Myocyte (in vitro differentiated cells): Measurements from ENCODE around the gene ACKR2. TPM values are rescaled to one million over a fixed set of nuclear protein-coding genes. Genes with fewer than 3 reads are reported as not detected.
A peak's percentile ranks its signal among the peaks of the same experiment; 100 is the strongest.

Source experiments
- DNase-seq: peaks from one replicate; pipeline ENCODE4 v3.0.0-alpha.2; 2012; ENCODE audit warnings: low read depth
- polyA plus RNA-seq: library from polyadenylated mRNA; unstranded; fragments of >200 nt; gene quantifications from one replicate; pipeline ENCODE4 v1.2.1, GENCODE V29; 2012; ENCODE audit warnings: missing spikeins
- total RNA-seq: library from RNA; depleted of rRNA; stranded (reverse); fragments of >200 nt; gene quantifications from 2 replicates; pipeline ENCODE4 v1.2.3, GENCODE V29; 2014

Gene ACKR2, protein sequence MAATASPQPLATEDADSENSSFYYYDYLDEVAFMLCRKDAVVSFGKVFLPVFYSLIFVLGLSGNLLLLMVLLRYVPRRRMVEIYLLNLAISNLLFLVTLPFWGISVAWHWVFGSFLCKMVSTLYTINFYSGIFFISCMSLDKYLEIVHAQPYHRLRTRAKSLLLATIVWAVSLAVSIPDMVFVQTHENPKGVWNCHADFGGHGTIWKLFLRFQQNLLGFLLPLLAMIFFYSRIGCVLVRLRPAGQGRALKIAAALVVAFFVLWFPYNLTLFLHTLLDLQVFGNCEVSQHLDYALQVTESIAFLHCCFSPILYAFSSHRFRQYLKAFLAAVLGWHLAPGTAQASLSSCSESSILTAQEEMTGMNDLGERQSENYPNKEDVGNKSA
- 0.11 TPM in 1 of 2 replicates, not detected in the other for total RNA-seq
- polyA plus RNA-seq: 3.5 TPM

DNA sequence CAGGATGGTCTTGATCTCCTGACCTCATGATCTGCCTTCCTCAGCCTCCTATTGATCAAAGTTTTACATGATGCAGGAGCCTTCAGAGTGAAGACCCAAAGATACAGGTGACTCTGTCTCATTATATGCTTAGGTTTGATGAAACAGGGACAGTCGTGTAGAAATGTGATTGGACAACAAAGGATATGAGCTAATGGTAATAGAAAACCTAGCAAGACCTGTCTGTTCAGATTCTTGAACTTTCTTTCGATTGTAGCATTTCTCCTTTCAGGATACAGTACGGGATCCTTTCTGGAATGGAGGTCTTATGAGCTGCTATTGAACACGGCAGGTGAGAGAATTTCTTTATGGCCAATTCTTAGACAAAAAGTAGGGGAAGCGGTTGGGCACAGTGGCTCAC lies at the start of gene ACKR2:
ACKR2 (plus strand) TSS at position 244 of the 400 bp plus-strand sequence. CDS start 55,058 bp downstream, outside the sequence.
- DNase-seq: no peak

- no peak for DNase-seq
Observed at GRCh38 chr3:42762046-42762724, 47.1 kb upstream of the ACKR2 start.

DNA sequence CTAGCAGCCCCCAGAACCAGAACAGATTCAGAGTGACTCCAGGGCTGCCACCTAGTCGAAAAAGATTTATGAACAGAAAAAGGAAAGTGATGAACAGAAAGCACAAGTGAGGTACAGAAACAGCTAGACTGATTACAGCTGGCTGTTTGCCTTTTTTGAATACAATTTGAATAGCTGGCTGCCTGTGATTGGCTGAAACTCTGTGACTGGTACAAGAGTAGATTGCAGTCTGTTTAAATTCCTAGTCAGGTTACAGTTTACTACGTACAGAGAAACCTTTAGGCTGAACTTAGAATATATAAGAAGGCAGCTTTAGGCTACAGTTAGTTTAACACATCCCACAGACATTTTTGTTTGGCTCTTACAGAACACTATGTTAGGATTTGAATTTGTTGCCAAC lies 46.2 kb upstream of the ACKR2 start:
- no peak for DNase-seq

DNA sequence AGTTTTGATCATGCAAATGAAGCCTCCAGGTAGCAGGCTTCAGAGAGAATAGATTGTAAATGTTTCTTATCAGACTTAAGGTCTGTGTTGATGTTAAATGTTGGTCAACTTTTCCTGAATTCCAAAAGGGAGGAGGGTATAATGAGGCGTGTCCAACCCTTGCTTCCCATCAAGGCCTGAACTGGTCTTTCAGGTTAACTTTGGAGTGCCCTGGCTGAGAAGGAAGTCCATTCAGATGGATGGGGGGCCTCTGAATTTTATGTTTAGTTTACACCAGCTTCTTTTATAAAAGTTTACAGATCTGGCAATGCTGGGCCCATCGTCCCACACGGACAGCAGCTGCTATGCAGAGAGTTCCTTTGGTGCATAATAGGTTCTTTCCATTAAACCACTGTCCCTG lies 45.1 kb upstream of the ACKR2 start:
- no peak for DNase-seq

DNA sequence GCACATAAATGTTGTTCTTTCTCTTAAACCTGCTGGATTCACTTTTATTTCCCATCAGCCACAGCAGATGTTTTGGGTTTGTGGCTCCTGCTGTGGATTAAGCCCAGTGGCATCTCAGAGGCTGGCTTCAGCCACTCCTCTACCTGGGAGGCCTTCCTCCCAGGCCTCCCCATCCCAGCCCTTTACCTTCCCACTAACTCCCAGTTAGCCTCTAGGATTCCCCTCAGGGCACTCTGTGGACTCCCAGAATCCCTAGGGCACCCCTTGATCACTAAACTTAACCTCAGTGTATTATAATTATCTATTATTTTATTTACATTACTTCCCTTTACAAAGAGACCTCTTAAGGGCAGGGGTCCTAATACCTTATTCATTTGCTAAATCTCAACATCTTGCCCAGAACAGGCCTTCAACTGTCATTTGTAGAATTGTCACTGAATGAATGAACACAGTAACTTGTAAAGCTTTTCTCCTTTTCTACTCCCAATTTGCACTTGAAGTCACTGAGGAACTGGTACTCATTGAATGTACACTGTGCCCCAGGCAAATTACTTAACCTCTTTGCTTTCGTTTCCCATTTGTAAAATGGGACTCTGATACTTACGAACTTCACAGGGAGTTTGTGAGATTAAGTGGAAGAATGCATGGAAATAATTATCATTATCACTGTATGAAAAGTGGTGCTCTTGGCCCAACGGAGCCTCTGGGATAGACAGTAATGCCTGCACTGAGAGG lies 44.5 kb upstream of the ACKR2 start:
- no peak for DNase-seq

DNA sequence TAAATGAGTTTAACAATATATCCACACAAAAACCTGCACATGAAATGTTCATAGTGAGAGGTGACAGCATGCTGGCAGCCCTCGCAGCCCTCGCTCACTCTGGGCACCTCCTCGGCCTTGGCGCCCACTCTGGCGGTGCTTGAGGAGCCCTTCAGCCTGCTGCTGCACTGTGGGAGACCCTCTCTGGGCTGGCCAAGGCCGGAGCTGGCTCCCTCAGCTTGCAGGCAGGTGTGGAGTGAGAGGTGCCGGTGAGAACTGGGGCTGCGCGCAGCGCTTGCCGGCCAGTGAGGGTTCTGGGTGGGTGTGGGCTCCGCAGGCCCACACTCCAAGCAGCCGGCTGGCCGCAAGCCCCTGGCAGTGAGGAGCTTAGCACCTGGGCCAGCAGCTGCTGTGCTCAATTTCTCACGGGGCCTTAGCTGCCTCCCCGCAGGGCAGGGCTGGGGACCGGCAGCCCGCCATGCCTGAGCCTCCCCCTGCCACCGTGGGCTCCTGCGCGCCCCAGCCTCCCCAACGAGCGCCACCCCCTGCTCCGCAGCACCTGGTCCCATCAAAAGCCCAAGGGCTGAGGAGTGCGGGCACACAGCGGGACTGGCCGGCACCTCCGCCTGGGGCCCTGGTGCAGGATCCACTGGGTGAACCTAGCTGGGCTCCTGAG lies 39.6 kb upstream of the ACKR2 start:
- no peak for DNase-seq

- DNase-seq: no peak
Observed at GRCh38 chr3:42771271-42771670, 38.0 kb upstream of the ACKR2 start.

DNA sequence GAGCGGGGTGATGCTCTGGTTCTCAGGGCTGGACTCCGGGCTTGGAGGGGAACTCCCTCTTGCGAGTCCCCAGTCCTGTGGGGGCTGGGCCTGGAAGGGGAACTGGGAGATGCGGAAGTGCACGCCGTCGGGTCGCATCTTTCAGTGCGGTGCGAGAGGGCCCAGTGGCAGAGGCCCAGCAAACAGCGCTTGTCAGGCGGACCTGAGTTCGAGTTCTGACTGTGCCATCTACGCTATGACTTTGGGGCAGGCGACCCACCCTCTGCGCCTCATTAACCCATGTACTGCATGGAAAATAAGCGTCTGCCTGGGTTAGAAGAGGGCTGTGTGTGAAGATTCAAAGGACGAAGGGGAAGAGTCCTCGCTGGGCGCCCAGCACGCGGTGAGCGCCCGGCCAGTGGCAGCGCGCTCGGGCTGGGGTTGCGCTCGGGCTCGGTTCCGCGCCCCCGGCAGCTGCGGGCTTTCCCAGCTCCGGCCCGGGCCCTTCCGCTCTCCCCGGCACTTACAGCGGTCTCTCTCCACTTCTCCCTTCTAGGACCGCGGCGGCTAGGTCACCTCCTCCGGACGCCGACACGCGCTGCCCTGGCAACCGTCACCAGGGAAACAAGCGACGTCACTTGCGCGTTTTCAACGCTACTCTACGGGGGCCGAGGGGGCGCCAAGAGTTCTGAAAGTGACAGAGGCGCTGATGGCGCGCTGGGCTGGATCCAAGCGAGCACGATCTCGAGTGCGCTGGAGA lies 36.4 kb upstream of the ACKR2 start, which contains the start of gene CCDC13:
CCDC13 (minus strand) TSS at position 584 of the 739 bp plus-strand sequence. CDS start 14,908 bp downstream, outside the sequence.
- peak; percentile 91 for DNase-seq

DNA sequence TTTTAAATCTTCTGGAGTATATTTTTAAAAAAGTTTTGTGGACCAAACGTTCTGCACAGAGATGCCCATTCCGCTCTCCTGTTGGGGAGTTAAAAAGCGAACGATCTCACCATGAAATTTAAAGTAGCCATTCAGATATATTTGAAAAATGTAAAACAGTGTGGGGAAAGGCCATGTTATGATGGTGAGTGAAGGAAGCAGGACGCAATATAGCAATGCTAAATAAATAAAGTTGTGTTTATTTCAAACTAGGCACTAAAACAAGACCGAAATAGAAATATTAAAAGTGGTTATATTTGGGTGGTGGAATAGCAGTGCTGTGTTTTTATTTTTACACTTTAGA lies 35.9 kb upstream of the ACKR2 start:
- DNase-seq: no peak

- DNase-seq: peak; percentile 91
Observed at GRCh38 chr3:42778644-42779043, 30.6 kb upstream of the ACKR2 start.

DNA sequence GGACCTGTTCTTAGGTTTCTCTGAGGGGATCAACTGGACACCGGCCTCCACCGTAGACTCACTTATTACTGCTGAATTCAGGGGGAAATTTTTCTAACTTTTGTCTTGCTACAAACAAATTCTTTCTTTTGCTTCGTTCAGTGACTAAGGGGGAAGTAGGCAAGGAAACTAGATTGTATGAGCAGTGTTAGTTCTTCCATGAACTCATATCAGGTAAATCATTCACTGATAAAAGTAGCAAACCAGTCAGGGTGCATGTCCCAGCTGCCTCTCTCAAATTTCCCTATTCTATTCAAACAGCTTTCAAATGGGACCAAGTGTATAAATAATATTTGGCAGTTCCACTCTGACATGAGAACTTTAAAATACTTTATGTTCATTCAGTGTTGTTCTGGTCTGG lies 28.8 kb upstream of the ACKR2 start:
- no peak for DNase-seq

DNA sequence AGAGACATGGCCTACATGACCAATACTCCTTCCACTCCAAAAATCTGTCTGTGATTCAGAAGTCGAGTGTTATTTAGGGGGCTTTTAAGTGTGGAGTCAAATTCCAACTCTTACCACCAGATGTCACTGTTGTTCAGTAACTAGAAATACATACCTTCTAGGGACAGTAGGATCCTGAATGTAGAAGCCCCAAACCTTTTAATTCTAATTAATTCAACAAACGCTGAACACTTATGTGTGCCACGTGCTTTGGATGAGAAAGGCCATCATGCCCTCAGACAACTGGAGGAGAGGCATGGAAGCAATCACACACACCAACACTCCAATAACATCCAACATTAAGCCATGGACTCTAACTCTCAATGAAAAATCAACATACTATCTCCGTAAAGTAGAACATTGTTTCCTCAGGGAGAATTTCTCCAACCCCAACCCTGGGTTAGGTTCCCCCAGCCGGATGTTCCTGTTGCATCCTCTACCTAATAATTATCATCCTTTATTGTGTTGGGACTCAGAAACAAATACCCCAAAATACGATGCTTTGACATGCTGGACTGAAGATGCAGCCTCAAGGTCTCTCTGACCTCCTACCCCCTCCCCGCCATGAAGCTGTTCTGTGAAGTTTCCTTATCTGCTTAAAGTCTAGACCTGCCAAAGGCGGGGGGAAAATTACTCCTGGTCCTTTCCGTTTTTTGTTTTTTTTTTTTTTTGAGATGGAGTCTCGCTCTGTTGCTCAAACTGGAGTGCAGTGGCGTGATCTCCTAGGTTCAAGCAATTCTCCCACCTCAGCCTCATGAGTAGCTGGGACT lies 28.1 kb upstream of the ACKR2 start:
- peak; percentile 78 for DNase-seq

- no peak for DNase-seq
Observed at GRCh38 chr3:42786212-42786611, 23.0 kb upstream of the ACKR2 start.

DNA sequence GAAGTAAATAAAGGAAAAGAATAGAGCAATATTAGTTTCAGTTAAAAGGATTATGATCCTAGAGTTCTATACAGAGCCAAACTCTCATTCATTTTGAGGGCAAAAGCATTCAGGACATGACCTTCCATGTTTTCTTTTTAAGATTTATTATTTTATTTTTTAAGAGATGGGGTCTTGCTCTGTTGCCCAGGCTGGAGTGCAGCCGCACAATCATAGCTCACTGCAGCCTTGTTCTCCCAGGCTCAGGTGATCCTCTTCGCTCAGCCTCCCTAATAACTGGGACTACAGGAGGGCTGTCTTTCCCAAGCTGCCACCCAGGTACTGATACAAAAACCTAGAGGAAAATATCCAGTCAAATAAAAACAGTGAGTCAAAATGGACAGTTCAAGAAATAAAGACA lies 22.6 kb upstream of the ACKR2 start:
- no peak for DNase-seq

DNA sequence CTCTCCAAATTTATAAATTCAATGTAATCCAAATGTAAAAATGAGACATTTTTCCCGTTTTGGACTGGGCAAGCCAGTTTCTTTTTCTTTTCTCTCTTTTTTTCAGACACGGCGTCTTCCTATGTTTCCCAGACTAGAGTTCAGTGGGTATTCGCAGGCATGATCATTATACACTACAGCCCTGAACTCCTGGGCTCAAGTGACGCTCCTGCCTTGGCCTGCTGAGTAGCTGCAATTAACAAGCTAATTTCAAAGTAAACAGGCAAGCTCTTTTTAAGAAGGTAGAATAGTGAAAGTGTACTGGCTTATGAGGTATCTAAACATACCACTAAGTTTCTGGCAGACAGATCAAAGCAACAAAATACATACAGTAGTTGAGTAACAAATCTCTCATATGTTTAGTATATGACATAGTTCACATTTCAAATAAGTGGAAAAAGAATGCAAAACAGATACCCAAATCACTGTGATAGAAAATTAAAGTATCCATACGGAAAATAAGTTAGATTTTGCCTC lies 18.5 kb upstream of the ACKR2 start:
- DNase-seq: no peak

GRCh38 chr3:42795621-42796181 lies 13.5 kb upstream of the ACKR2 start:
- DNase-seq: no peak

GRCh38 chr3:42796332-42796885 lies 12.8 kb upstream of the ACKR2 start:
- no peak for DNase-seq

DNA sequence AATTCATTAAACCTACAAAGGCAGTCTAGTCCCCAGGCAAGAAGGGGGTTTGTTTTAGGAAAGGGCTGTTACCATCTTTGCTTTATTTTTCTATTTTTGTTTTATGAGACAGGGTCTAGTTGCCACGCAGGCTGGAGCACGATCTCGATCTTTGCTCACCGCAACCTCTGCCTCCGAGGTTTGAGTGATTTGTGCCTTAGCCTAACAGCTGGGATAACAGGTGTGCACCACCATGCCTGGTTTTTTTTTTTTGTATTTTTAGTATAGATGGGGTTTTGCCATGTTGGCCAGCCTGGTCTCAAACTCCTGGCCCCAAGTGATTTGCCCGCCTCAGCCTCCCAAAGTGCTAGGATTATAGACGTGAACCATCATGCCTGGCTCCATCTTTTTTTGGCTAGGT lies 9.9 kb upstream of the ACKR2 start:
- peak; percentile 63 for DNase-seq

- no peak for DNase-seq
Observed at GRCh38 chr3:42800251-42800650, 9.0 kb upstream of the ACKR2 start.
